Measurements from ENCODE around the gene CTBP2.
"Not testable (repeated sequence)": the region's sequence is repeated elsewhere in the genome, so short reads cannot be mapped to it uniquely, and the experiment has no call there.

Gene CTBP2

GRCh38 chr10:125062227-125062913, 98.0 kb downstream of the CTBP2 start:
- DNase-seq (ENCODE audit: low read depth): no peak
- no peak overlapping the region for H3K4me3 ChIP-seq (ENCODE audit: low read depth, low read length)
- no peak for TF ChIP-seq CTCF (IDR thresholded peaks at IDR 0.05; ENCODE audit: insufficient read depth, low read depth, low read length, missing control alignments)

GRCh38 chr10:125061557-125062226, 98.7 kb downstream of the CTBP2 start:
- peak; percentile 53 for DNase-seq (ENCODE audit: low read depth)
- no peak overlapping the region for H3K4me3 ChIP-seq (ENCODE audit: low read depth, low read length)
- TF ChIP-seq CTCF (IDR thresholded peaks at IDR 0.05; ENCODE audit: insufficient read depth, low read depth, low read length, missing control alignments): no peak

- no peak overlapping the region for H3K4me3 ChIP-seq (ENCODE audit: low read depth, low read length)
- peak; percentile 50 for DNase-seq (ENCODE audit: low read depth)
Measured at GRCh38 chr10:125060826-125061556, 99.4 kb downstream of the CTBP2 start.

GRCh38 chr10:125060482-125060825, 99.9 kb downstream of the CTBP2 start:
- DNase-seq (ENCODE audit: low read depth): no peak
- H3K4me3 ChIP-seq (ENCODE audit: low read depth, low read length): no peak overlapping the region
- TF ChIP-seq CTCF (IDR thresholded peaks at IDR 0.05; ENCODE audit: insufficient read depth, low read depth, low read length, missing control alignments): no peak

More at GRCh38 chr10:125060826-125061556, 99.4 kb downstream of the CTBP2 start:
- TF ChIP-seq CTCF (IDR thresholded peaks at IDR 0.05; ENCODE audit: insufficient read depth, low read depth, low read length, missing control alignments): peak; percentile 38

- H3K4me3 ChIP-seq (ENCODE audit: low read depth, low read length): no peak overlapping the region
- TF ChIP-seq CTCF (IDR thresholded peaks at IDR 0.05; ENCODE audit: insufficient read depth, low read depth, low read length, missing control alignments): no peak
- DNase-seq (ENCODE audit: low read depth): no peak
Measured at GRCh38 chr10:125060026-125060425, 100.3 kb downstream of the CTBP2 start.

- DNase-seq (ENCODE audit: low read depth); H3K4me3 ChIP-seq (ENCODE audit: low read depth, low read length): not testable (repeated sequence)
Measured at GRCh38 chr10:125059348-125059747, 101.0 kb downstream of the CTBP2 start.

Data from GM12865 (cell line).